DMS53 (cell line): Measurements from ENCODE around the gene NBL1.
A peak's percentile ranks its signal among the peaks of the same experiment; 100 is the strongest.

Source experiments
- DNase-seq: peaks from one replicate; lab custom pipeline; 2025; lab: John Stamatoyannopoulos, UW

The NBL1 gene

GRCh38 chr1:19703280-19703679 lies 59.2 kb downstream of the NBL1 start:
- DNase-seq, result no peak

- DNase-seq, result peak; percentile 78
Measured at GRCh38 chr1:19704247-19705113, 60.4 kb downstream of the NBL1 start.

- no peak for DNase-seq
Measured at GRCh38 chr1:19705464-19705863, 61.4 kb downstream of the NBL1 start.

- no peak for DNase-seq
Measured at GRCh38 chr1:19706136-19706535, 62.0 kb downstream of the NBL1 start.
